Heart left ventricle (tissue), 16 donors: ENCODE measurements around the gene WDHD1. TPM values are rescaled to one million over a fixed set of nuclear protein-coding genes. Genes with fewer than 3 reads are reported as not detected.
"Not testable (repeated sequence)": the region's sequence is repeated elsewhere in the genome, so short reads cannot be mapped to it uniquely, and the experiment has no call there.

Source experiments
- ATAC-seq, 4 donors: fragments of 200-7000 bp; cut with Tn5 transposase; one replicate each; pipeline ENCODE4 v1.9.1; 2020 to 2022; ENCODE audit warnings: moderate library complexity in 4 of 4, mild to moderate bottlenecking in 3 of 4, moderate number of reproducible peaks in 1 of 4
- DNase-seq, 5 donors: peaks; one replicate each; pipeline ENCODE4 v3.0.0-alpha.2; 2020
- H3K27ac ChIP-seq, 12 donors: fragments of 200-600 bp; sonication (generic) in 4 of 12; one replicate each; pipeline versions ENCODE4 v1.5.0 to v1.8.0; 2016 to 2022; ENCODE audit warnings: mild to moderate bottlenecking in 2 of 12
- H3K27me3 ChIP-seq, 9 donors: fragments of 200-600 bp; sonication (generic) in 2 of 9; one replicate each; pipeline versions ENCODE4 v1.5.1 to v1.8.0; 2016 to 2022; ENCODE audit warnings: mild to moderate bottlenecking in 3 of 9
- H3K36me3 ChIP-seq, 9 donors: fragments of 200-600 bp; sonication (generic) in 2 of 9; one replicate each; pipeline versions ENCODE4 v1.5.0 to v1.8.0; 2018 to 2022; ENCODE audit warnings: mild to moderate bottlenecking in 2 of 9
- H3K4me1 ChIP-seq, 12 donors: fragments of 200-600 bp; sonication (generic) in 4 of 12; one replicate each; pipeline versions ENCODE4 v1.5.0 to v1.8.0; 2016 to 2022; ENCODE audit warnings: mild to moderate bottlenecking in 3 of 12
- H3K4me3 ChIP-seq, 12 donors: fragments of 200-600 bp; sonication (generic) in 4 of 12; one replicate each; pipeline versions ENCODE4 v1.5.0 to v1.8.0; 2017 to 2022; ENCODE audit warnings: mild to moderate bottlenecking in 9 of 12, moderate library complexity in 4 of 12
- H3K9me3 ChIP-seq, 12 donors: fragments of 200-600 bp; sonication (generic) in 4 of 12; one replicate each; pipeline versions ENCODE4 v1.5.0 to v1.8.0; 2016 to 2022; ENCODE audit warnings: mild to moderate bottlenecking in 1 of 12
- POLR2A ChIP-seq, 2 donors: fragments of 450-650 bp; IDR thresholded peaks; one replicate each; pipeline ENCODE4 v1.6.1; 2017; ENCODE audit warnings: antibody characterized with exemption in 2 of 2, mild to moderate bottlenecking in 2 of 2, moderate library complexity in 2 of 2
- WGBS, 4 donors: extraction: QIAGEN DNeasy Blood & Tissue Kit in 2 of 4; methylation state at CpG; one replicate each; pipeline versions ENCODE4 v1.1.5 to v1.1.7; 2013 to 2018; 5-methylcytosine and 5-hydroxymethylcytosine counted together
- intact Hi-C, 10 donors: fragments of 100-400 bp; cut with DNase I; formaldehyde crosslinking; loops; one replicate each; pipeline versions ENCODE4 v1.11.1 to v1.14.2; 2022
- polyA plus RNA-seq, 2 donors: library from polyadenylated mRNA; stranded (reverse); fragments of 200-250 nt; gene quantifications; one replicate each; pipeline ENCODE4 v1.2.3, GENCODE V29; 2013
- total RNA-seq, 9 donors: library from RNA; depleted of rRNA in 2 of 9; stranded (reverse); fragments of >200 nt in 2 of 9; fragmentation: NEBNext Ultra II Directional in 3 of 9; extraction: Animal tissue kit (Norgen Biotek cat#: 25700) in 3 of 9; gene quantifications; one replicate each; pipeline versions ENCODE4 v1.1.0 to v1.2.4, GENCODE V29; 2016 to 2023
- TF ChIP-seq, protein P1 (sequence below), 12 donors: fragments of 200-600 bp; sonication (generic) in 4 of 12; IDR thresholded peaks; one replicate each; pipeline versions ENCODE4 v1.5.0 to v1.8.0; 2018 to 2022; ENCODE audit warnings: antibody characterized with exemption in 12 of 12, mild to moderate bottlenecking in 5 of 12
- donor health status: ischemic (EF 13 %, LVEDD 7.1; RV severe dilation, severe dysfunction).
- donor health status: healthy with polysubstance abuse.
- donor health status: DM: no; HTN: yes; CAD: no.
- donor health status: DM: no; HTN: no; CAD: no.
- donor health status: ischemic (EF 25% LVEDD 6.9; RV normal size, moderate dysfunction).
- donor health status: ischemic (EF 25% LVEDD 5.7; RV mildly dilated, moderate dysfunction).
- donor health status: healthy.
- donor health status: DM: yes; HTN: yes; CAD: no.
- donor health status: ischemic (EF 35%, LVEDD 5.7; RV mildly dilated, moderate dysfunction).
- donor health status: nonischemic (EF 11% LVEDD 7.7; RV severe dilation, severe dysfunction).
- donor health status: DM: yes; HTN: yes; CAD: no.
- donor health status: PGD.
- donor health status: ischemic (EF 29% LVEDD 5.4; RV normal size, mild dysfunction).
- donor health status: nonischemic (EF 23%, LVEDD 6.1; RV moderate dilation, normal function).

The WDHD1 gene
- total and polyA plus RNA-seq, 11 donors: 0.42 to 3.5 (median 1.4) TPM

DNA sequence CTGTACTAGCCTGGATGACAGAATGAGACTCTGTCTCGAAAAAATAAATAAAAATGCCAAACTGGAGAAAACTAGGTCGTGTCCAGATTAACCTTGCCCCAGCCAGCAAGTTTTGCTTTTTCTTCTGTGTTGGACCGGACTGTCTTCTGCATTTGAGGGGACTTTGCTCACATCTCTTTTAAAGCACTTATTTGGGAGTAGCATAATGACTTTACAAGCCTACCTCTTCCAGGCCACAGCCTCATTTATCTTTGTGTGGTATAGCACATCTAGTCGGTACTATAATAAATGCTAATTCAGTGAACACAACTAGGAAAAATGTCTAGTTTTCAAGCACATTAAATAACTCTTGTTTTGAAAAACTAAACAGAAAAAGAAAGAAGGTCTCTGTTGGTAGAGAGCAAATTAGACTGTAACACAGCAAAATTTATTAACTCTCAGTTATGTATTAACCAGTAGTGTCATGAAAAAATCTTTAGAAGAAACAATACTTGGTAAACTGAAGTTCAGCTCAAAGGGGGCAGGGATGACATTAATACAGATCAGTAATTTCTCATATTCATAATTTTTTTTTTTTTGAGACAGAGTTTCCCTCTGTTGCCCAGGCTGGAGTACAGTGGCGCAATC, 52.0 kb downstream of the WDHD1 start:
- no peak for DNase-seq
- Histone ChIP-seq H3K27ac (no peak overlapping the region), H3K4me1 (peaks cover 0 to 19% (median 0%) of the 10 kb centered on the region in 12 donors), H3K4me3 (no peak overlapping the region), H3K9me3 (no peaks in the 10 kb centered on the region), H3K27me3 (no peaks in the 10 kb centered on the region), H3K36me3 (no peaks in the 10 kb centered on the region)
- TF ChIP-seq POLR2A (IDR thresholded peaks at IDR 0.05): no peak
- TF ChIP-seq, protein P1, sequence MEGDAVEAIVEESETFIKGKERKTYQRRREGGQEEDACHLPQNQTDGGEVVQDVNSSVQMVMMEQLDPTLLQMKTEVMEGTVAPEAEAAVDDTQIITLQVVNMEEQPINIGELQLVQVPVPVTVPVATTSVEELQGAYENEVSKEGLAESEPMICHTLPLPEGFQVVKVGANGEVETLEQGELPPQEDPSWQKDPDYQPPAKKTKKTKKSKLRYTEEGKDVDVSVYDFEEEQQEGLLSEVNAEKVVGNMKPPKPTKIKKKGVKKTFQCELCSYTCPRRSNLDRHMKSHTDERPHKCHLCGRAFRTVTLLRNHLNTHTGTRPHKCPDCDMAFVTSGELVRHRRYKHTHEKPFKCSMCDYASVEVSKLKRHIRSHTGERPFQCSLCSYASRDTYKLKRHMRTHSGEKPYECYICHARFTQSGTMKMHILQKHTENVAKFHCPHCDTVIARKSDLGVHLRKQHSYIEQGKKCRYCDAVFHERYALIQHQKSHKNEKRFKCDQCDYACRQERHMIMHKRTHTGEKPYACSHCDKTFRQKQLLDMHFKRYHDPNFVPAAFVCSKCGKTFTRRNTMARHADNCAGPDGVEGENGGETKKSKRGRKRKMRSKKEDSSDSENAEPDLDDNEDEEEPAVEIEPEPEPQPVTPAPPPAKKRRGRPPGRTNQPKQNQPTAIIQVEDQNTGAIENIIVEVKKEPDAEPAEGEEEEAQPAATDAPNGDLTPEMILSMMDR (IDR thresholded peaks at IDR 0.05): no peak
- WGBS, 4 donors: 81 to 89% (median 83%) methylated on average over 5 of the region's 5 CpGs
- intact Hi-C loops: no loop called here
- no peak for ATAC-seq

DNA sequence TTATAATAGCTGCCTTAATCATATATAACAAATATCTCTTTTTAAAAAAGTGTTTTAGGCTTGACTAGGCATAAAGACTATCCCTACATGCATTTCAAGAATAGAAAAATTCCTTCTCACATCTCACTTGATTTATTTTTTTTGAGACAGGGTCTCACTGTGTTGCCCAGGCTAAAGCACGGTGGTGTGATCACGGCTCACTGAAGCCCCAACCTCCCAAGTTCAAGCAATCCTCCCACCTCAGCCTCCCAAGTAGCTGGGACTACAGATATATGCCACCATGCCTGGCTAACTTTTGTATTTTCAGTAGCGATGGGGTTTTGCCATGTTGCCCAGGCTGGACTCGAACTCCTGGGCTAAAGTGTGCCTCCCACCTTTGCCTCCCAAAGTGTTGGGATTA, 59.4 kb downstream of the WDHD1 start:
- ATAC-seq: no peak
- TF ChIP-seq, protein P1 (IDR thresholded peaks at IDR 0.05): no peak
- TF ChIP-seq POLR2A (IDR thresholded peaks at IDR 0.05): no peak
- Histone ChIP-seq H3K36me3 (peaks cover 0 to 5% (median 0%) of the 10 kb centered on the region in 9 donors), H3K4me3 (no peak overlapping the region), H3K4me1 (no peaks in the 10 kb centered on the region), H3K27ac (no peak overlapping the region), H3K27me3 (no peaks in the 10 kb centered on the region), H3K9me3 (no peaks in the 10 kb centered on the region)
- WGBS, 4 donors: 95 to 99% (median 96%) methylated on average over 4 of the region's 4 CpGs
- intact Hi-C loops: no loop called here
- no peak for DNase-seq

DNA sequence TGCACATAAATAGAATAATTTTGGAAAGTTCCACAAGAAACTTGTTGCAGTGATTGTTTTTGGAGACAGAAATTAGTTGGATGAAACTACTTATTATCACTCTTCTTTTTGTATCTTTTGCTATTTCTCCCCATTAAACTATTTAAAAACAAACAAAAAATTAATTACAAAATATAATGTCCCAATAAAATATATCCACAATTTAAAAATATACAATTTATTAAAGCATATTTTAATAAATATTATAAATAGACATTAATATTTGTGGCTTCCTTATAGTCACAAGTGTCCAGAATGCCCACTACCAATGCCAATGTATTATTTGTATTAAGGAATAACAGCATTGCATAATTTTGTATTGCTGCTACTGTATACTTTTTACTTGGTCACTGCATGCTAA, 71.8 kb downstream of the WDHD1 start:
- Histone ChIP-seq H3K4me3 (no peak overlapping the region), H3K9me3 (peaks cover 0 to 4% (median 0%) of the 10 kb centered on the region in 12 donors), H3K27ac (no peak overlapping the region), H3K4me1 (no peaks in the 10 kb centered on the region), H3K36me3 (peaks cover 0 to 18% (median 0%) of the 10 kb centered on the region in 9 donors), H3K27me3 (no peaks in the 10 kb centered on the region)
- TF ChIP-seq, protein P1 (IDR thresholded peaks at IDR 0.05): no peak
- TF ChIP-seq POLR2A (IDR thresholded peaks at IDR 0.05): no peak
- DNase-seq (no peak), ATAC-seq (no peak)
- intact Hi-C loops: no loop called here

DNA sequence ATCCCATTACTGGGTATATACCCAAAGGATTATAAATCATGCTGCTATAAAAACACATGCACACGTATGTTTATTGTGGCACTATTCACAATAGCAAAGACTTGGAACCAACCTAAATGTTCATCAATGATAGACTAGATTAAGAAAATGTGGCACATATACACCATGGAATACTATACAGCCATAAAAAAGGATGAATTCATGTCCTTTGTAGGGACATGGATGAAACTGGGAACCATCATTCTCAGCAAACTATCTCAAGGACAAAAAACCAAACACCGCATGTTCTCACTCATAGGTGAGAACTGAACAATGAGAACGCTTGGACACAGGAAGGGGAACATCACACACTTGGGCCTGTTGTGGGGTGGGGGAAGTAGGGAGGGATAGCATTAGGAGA, 73.3 kb downstream of the WDHD1 start:
- intact Hi-C loops, ATAC-seq, H3K27me3 ChIP-seq, H3K4me1 ChIP-seq, H3K4me3 ChIP-seq, DNase-seq, H3K27ac ChIP-seq, H3K9me3 ChIP-seq: not testable (repeated sequence)
- H3K36me3 ChIP-seq: peaks cover 0 to 18% (median 0%) of the 10 kb centered on the region in 9 donors
- 95 to 98% (median 96%) methylated on average over 3 of the region's 3 CpGs for whole genome bisulfite sequencing, 4 donors

DNA sequence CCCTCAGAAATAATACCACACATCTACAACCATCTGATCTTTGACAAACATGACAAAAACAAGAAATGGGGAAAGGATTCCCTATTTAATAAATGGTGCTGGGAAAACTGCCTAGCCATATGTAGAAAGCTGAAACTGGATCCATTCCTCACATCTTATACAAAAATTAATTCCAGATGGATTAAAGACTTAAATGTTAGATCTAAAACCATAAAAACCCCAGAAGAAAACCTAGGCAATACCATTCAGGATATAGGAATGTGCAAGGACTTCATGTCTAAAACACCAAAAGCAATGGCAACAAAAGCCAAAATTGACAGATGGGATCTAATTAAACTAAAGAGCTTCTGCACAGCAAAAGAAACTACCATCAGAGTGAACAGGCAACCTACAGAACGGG, 74.1 kb downstream of the WDHD1 start:
- H3K4me3 ChIP-seq, H3K27me3 ChIP-seq, DNase-seq, H3K4me1 ChIP-seq, intact Hi-C loops, H3K27ac ChIP-seq, H3K9me3 ChIP-seq, ATAC-seq: not testable (repeated sequence)
- H3K36me3 ChIP-seq: peaks cover 0 to 18% (median 0%) of the 10 kb centered on the region in 9 donors
- 90 to 100% (median 98%) methylated on average over 1 of the region's 1 CpG for whole genome bisulfite sequencing, 4 donors
